DND-41 (cell line): Measurements from ENCODE around the gene NPNT.

Experiments
- EZH2 ChIP-seq: IDR thresholded peaks from 3 replicates; pipeline ENCODE4 v1.6.1; 2012; ENCODE audit warnings: borderline replicate concordance, low read depth, mild to moderate bottlenecking, moderate library complexity, low read length, inconsistent platforms; ENCODE audit not compliant: severe bottlenecking
- TF ChIP-seq, protein P1 (sequence below): IDR thresholded peaks from 2 replicates; pipeline ENCODE4 v1.5.1; 2012; ENCODE audit warnings: borderline replicate concordance, low read length, moderate library complexity, mild to moderate bottlenecking; ENCODE audit not compliant: poor library complexity, severe bottlenecking; ENCODE audit errors: extremely low read depth

DNA sequence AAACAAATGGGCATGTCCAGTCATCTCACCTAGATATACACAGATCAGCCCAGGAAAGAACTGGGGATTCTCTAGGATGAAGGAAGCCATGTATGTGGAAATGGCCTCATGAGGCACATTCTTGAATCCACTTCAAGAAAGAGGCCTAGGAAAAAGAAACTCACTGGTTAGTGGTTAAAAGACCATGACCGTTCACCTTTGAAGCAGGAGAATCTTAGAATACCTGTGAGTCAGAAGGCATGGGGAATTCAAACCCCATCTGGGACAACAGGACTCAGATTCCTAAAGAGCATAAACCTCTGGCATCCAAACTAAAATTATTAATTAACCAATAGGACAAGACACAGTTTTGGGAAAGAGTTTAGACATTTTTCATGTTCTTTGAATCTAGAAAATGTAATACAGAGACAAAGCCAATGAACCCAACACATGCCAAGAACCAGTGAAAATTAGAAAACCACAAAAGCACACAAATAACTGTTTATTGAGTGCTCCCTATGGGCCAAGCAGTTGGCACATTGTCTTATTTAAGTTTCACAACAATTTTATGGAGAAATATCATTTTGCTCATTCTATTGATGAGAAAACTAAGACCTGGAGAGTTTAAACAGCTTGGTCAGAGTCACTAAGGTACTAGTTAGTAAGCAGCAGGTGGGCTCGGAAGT lies 97.5 kb downstream of the NPNT start:
- TF ChIP-seq, protein P1, sequence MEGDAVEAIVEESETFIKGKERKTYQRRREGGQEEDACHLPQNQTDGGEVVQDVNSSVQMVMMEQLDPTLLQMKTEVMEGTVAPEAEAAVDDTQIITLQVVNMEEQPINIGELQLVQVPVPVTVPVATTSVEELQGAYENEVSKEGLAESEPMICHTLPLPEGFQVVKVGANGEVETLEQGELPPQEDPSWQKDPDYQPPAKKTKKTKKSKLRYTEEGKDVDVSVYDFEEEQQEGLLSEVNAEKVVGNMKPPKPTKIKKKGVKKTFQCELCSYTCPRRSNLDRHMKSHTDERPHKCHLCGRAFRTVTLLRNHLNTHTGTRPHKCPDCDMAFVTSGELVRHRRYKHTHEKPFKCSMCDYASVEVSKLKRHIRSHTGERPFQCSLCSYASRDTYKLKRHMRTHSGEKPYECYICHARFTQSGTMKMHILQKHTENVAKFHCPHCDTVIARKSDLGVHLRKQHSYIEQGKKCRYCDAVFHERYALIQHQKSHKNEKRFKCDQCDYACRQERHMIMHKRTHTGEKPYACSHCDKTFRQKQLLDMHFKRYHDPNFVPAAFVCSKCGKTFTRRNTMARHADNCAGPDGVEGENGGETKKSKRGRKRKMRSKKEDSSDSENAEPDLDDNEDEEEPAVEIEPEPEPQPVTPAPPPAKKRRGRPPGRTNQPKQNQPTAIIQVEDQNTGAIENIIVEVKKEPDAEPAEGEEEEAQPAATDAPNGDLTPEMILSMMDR = no peak
- TF ChIP-seq EZH2 = no peak
